ENCODE measurements around the gene STK32C.
"Not testable (repeated sequence)": the region's sequence is repeated elsewhere in the genome, so short reads cannot be mapped to it uniquely, and the experiment has no call there.

The STK32C gene

DNA sequence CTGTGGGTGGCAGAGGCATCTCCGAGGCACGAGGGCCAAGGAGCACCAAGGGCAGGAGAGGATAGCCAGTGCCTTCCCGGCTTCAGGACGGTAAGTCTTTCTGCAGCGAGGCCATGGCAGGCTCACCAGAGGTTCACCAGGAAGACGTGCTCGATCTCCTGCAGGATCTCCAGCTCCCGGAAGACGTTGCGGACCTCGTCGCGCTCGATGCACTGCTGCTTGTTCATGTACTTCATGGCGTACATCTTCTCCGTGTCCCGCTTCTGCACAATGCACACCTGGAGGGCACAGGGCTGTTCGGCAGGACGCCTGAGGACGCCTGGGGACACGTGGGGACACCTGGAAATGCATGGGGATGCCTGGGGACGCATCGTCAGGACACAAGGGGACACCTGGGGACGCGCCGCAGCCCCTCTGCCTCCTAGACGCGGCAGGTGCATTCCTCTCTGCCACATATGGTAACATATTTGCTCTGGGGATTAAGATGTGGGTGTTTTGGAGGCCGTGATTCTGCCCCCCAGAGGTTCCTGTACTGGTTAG is 79.8 kb downstream of the STK32C start:
- DNase-seq = no peak

DNA sequence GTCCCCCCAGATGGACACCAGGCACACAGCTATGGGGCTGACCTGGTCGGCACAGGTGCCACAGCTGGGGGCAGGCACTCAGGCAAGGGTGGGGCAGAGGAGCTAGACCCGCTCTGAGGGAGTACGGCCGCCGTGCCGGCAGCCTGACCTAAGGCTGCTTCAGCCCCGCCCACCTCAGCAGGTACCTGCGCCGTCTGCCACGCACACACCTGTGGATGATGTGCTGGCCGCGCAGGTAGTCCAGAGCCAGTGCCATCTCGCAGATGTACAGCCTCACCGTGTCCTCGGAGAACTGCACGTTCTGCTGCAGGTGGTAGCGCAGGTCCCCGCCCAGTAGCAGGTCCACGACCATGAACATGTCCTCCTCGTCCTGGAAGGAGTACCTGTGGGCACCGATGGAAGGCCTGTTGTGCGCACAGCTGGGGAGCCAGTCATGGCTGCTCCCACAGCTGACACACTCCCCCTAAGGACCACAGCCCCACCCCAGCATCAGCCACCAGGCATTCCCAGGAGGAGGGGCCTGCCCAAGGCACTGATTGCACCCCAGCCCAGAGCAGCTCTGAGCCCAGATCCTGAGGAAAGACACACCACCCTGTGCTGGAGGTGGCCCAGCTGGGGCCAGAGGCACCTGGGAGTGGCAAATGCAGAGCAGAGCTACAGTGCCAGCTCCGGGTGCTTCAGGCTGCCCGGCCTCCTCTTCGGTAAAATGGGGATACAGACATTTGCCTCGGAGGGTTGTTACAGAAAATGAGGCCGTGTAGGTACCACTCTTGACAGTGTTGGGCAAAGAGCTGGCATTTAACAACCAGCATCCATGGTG is 81.0 kb downstream of the STK32C start:
- DNase-seq = no peak

DNA sequence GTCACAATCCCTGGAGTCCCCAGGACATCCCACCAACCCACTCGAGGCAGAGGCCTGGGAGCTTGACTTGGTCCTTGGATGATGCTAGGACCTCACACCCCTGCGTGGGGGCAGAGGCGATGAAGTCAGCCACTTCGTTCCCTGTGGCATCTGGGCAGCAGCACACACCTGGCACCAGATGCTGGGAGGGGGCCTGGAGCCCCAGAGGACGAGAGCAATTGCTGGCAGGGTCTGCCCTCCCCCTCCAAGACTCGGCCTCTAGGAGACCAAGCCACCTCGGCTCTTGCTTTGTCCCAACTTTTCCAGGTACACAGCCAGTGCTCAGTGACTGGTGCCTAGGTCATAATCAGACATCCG is 81.9 kb downstream of the STK32C start:
- DNase-seq = no peak

DNA sequence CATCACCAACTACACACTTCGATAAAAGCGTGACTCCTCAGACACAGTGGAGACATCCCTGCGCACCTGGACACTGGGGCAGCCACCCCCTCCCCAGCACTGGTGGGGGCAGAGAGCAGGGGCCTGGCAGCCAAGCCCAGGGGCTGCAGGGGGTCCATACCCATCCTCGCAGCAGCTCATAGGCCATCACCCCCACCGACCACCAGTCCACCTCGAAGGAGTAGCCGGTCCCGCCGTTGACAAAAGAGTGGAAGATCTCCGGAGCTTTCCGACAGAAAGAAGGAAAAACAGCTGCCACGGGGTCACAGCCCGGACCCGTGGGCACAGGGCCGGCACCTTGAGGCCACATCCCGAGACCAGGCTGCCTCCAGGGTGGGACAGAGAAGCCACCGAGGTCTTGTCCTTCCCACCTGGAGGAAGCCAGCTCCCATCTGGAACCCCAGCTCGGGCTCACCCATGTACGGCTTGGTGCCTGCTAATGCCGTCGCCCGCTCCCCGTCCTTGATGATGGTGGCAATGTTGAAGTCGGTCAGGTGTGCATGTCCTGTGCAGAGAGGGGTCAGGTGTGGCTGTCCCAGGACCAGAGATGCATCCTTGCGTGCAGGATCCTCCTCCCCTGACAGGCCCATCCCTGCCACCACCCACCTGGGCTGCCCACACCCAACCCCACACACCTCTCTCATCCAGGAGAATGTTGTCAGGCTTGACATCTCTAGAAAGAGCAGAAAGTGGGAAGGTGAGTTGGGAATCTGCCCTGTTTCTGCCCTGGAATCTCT is 82.5 kb downstream of the STK32C start:
- DNase-seq = no peak

DNA sequence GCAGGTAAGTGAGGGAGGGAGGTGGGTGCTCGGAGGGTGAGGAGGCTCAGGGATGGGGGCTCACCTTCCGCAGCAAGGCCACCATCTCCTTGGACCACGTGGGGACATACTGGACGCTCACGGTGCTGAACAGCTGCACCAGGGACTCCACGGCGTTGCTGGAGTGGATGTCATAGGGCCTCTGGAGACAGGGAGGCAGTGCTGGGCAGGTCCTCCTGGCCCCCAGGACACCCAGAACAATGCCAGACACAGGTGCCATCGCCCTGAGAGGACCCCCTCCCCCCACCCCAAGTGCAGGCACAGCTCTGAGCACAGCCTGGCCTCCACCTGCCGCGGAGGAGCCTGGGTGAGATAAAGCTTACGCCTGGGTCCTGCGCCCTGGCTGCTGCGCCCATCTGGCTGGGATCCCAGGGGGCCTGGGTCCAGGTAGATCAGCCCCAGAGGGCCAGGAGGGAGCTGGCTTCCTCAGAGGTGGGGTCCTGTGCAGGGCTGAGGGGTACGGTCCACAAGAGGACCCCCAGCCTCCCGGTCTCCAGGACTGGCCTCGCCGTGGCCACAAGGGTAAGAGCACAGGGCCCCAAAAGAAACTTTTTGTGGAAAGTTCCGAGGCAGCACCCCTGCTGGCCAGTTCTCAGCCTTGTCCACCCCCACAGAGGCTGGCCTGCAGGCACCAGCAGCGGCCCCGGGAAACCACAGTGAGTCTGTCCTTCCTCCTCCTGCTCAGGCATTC is 83.2 kb downstream of the STK32C start:
- no peak for DNase-seq

DNA sequence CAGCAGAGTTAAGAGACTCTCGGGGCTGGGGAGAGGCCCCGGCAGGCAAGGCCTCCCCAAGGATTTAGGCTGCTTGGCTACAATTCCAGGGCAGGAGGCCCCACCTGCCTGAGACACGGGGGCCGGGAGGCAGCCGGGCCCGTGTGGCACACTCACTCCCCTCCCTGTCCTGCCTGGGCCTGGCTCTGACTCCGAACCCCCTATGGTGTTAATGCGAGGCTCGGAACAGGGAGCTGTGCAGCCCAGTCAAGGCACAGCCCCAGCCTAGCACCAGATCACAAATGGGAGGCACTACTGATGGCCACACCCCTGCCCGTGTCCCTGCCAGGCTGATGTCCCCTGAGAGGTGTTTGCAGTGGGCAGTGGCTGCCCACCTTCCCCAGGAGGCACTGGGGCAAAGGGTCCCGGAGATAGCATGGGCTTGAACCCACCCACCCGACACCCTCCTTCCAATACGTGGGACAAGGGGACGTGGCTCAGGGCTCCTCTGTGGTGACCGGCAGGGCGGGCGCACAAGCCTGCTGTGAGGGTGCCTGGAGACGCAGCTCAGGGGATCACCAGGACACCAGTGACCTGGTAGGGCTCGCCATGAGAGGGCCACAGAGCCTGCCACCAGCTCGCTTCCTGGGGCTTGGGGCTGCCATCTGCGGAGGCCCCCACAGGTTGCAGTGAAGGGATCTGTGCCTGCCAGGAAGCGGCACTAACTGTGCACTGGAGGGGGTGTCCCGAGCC is 84.0 kb downstream of the STK32C start:
- no peak for DNase-seq

DNA sequence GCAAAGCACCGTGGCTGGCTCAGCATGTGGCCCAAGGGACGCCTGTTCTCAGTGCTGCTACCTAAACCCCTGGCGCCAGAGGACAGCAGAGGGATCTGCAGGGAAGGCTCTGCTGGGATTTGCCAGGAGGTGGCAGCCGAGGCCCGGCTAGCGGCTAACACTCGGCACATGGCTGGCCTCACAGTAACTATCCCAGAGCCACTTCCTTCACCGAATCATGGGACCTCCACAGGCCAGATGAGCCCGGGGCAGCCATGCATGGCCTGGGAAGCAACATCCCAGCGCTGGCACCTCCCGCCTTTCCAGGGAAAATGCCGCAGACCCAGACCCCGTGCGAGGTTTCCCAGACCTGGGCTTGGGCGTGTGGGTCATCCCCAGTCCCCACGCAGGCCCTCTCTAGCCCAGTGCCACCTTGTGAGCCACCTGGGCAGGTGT is 84.6 kb downstream of the STK32C start:
- DNase-seq = no peak

DNA sequence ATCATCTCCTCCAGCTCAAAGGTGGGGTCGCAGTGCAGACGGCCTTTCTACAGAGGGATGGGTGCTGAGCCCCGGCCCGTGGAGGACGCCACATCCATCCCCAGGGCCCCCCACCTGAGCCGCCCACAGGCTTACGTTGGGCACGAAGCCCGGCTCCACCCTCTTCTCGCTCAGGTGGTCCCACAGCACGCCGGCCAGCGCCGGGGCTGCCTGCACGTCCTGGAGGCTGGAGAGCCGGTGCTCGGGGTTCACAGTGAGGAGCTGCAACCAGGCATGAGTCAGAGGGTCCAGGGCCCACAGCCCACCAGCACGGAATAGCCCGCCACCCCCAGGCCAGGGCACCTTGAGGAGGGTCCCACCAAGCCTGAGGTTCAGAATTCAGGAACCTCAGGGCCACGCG is 85.0 kb downstream of the STK32C start:
- DNase-seq = no peak

DNA sequence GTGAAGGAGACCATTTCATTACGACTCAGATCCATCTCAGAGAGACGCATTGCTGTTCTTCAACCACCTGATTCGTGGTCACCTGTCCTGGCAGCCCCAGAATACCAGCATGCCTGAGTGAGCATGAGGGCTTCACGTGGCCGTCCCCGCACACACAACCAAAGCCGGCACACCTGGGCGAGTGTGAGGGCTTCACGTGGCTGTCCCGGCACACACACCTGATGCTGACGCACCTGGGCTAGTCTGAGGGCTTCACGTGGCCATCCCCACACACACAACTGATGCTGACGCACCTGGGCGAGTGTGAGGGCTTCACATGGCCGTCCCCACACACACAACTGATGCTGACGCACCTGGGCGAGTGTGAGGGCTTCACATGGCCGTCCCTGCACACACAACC is 86.8 kb downstream of the STK32C start:
- DNase-seq = not testable (repeated sequence)

DNA sequence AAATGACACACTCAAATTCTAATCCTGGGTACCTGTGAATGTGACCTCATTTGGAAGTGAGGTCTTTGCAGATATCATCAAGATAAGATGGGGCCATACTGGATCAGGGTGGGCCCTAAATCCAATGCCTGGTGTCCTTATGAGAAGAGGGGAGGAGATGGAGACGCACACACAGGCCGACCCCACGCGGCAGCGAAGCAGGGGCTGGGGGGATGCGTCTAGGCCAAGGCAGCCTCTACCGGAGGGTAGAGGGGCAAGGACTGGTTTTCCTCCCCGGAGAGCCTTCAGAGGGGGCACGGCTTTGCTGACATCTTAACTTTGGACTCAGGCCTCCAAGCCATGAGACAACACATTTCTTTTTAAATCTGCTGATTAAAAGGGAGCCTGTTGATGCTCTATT is 87.7 kb downstream of the STK32C start:
- DNase-seq = no peak

DNA sequence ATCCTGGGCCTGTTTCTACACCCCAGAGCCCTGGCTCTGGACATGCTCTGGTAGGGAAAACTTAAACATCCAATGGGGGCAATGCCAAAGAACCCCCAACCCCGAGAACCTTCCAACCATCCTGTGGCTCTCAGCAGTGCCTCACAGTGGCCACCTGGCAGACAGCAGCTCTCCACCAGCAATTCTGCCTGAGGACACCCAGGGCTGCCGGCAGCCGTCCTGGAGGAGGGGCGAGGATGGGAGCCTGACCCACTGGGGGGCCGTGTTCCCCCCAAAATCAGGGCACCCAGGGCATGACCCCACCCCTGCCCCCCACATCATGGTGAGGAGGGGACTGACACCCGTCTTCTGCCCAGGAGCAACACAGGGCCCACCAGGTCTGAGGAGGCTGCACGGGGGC is 88.3 kb downstream of the STK32C start:
- DNase-seq = no peak

DNA sequence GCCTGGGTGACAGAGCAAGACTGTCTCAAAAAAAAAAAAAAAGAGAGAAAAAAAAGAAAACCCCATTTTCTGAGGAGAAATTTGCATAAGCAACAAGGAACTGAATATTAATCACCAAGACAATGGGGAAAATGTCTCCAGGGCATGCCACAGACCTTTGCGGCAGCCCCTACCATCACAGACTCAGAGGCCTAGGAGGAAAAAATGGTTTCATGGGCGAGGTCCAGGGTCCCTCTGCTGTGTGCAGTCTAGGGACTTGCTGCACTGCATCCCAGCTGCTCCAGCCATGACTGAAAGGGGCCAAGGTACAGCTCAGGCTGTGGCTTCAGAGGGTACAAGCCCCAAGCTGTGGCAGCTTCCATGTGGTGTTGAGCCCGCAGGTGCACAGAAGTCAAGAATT is 91.3 kb downstream of the STK32C start:
- DNase-seq = not testable (repeated sequence)

DNA sequence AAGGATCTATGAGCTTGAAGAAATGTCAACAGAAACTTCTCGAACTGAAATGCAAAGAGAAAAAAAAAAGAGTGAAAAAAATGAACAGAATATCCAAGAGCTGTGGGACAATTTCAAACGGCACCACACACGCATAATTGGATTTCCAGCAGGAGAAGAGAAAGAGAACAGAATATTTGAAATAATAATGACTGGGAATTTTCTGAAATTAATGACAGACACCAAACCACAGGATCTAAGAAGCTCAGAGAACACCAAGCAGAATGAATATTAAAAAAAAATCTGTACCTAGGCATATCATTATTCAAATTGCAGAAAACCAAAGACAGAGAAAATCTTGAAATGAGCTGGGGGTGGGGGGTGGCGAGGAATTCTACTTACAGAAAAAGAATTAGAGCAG is 93.8 kb downstream of the STK32C start:
- DNase-seq = no peak

DNA sequence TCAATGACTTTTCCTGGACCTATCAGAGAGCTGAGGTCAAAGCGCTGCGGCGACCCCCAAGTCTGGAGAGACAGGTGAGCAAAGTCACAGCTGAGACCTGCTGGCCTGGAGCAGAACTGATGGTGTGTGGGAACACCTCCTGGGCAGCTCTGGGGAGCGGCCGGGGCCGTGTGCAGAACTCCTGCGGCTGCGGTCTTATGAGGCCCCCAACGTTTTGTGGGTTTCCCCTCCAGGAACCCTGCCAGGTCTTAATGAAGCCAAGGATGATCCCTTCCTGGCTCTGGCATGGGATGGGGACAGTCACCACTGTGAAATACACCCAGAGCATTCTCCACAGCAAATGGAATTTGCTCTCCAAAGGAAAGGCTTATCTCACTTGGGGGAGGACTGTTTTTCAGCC is 94.9 kb downstream of the STK32C start:
- no peak for DNase-seq

DNA sequence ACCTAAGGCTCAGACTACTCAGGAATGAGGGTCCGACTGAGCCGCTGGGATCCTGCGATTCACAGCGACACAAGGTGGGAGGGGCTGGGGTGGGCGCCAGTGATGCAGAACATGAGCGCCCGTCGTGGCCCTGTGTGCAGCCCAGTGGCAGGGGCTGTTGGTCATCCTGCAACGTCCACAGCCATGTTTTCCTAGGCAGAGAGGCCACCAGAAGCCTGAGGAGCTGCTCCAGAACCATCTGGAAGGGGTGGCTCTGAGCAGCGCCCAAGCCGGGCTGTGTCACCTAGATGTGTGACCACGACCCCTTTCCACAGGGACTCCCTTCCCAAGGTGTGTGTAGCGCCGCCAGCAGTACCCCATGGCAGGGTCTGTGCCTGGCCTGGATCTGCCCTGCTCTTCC is 96.5 kb downstream of the STK32C start:
- no peak for DNase-seq

DNA sequence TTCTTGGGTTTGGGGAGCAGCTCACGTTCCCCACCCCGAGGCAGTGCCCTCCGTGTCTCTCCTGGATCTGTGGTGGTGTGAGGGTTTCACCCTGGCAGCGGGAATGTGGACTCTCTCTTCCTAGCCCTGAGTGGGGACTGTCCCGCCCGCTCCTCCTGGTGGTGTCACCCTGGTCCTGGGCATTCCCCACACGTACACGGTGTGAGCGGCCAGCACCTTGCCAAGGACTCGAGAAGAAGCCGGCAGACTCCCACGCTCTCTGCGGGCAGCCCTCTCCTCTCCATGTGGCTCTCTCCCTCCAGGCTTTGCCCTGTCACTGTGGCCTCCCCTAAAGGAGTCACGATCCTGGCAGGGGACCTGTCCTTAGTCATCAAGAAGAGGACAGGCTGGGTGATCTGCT is 97.0 kb downstream of the STK32C start:
- DNase-seq = no peak

DNA sequence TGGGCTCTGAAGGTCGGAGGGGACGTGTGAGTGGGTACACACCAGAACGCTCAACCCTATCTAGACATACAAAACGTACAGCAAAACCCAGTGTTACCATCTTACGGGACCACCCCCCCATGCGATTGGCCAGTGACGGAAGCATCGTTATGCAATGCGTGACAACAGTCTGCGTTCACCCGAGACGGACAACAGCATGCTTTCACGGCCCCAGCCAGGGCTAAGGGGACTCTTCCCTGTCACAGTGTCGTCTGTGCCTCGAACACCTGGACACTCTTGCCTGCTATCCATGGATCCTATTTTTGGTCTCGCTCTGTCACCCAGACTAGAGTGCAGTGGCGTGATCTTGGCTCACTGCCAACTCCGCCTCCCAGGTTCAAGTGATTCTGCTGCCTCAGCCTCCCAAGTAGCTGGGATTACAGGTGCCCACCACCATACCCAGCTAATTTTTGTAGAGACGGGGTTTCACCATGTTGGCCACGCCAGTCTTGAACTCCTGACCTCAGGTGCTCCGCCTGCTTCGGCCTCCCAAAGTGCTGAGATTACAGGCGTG is 97.7 kb downstream of the STK32C start:
- no peak for DNase-seq

DNA sequence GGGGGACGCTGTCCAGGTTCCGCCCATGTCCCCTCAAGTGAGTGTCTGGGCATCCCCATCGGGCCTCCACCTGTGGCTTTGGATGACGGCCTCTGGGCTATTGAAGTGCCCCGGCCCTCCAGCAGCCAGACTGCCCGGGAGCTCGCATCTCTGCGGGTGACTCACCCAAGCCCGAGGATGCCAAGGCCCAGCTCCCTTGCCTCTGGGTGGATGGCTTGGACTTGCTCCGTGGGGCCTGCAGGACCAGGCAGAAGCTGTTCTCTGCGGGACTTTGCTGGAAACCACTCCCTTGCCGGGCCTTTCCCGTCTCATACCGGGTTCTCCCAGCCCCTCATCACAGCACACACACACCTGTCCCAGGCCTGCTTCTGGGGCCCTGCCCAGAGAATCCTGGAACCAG is 98.6 kb downstream of the STK32C start:
- no peak for DNase-seq

DNA sequence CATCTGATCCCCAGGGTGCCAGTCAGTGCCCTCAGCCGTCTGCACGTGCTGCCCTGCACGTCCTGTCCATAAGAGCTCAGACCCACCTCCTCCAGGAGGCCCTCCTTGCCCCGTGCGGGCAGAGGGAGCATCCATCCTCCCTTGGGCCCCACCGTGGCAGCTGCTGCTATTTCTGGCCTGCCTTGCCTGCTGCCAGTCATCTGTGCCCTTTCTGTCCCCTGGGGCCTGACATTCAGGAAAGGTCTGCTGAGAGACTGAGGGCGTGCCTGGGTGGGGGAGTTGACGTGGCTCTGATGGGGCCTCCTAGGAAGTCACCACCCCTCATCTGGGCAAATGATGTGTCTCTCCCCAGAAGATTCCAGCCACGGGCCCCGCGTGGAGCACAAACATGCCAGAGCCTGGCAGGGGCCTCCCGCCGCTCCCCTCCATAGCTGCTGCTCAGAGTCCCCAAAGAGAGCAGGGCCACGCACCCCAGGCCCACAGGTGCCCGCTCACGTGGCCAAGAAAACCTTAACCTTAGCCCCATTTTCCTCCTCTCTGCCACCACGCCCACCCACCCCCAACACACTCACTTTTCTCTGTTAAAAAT is 99.2 kb downstream of the STK32C start:
- no peak for DNase-seq

DNA sequence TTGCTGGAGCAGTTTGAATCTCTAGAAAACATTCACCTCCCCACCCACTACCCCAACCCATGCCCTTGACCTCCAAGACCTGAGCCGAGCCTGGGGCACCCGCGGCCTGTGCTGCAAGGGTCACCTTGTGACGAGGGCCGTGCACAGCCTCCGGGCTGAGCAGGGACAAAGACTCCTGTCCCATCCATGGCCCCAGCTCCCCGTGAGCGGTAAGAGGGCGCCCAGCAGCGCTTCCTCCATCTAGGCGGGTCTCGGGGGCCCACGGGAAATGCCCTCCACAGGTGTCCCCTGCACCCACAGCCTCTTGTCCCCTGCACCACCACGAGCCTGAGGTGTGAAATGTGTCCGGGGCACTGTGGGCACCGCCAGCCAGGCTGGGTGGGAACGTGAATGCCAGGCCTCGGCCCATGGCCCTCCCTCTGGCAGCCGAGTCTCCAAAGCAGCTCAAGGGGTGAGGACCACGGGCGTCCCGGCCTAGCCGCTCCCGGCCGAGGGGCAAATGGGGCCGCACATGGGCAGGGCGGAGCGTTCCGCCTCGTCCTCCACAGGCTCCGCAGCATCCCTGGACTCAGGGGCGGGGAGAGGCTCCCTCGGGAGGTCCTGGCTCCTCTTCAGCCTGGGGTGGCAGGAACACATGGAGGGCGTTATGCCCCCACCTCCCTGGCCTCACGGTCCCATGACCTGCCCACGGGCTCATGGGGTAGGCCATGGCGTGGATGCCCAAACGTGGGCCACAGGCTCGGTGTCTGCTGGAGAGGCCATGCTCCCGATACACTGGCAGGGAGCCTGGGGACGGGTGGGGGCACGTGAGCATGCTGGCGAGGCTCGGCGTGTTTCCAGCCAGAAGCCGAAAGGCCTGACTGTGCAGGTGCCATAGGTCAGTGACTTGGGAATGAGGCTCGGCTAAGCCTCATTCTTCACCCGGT is 100.0 kb downstream of the STK32C start:
- DNase-seq = no peak
